CD4-positive, alpha-beta T cell (primary cell): ENCODE results near the gene NEB. TPM values are rescaled to one million over a fixed set of nuclear protein-coding genes. Genes with fewer than 3 reads are reported as not detected.
"Not testable (repeated sequence)": the region's sequence is repeated elsewhere in the genome, so short reads cannot be mapped to it uniquely, and the experiment has no call there.

Experiments
- ATAC-seq: fragments of 200-7000 bp; cut with Tn5 transposase; one replicate; pipeline ENCODE4 v1.10.0; 2022; ENCODE audit warnings: mild to moderate bottlenecking; ENCODE audit not compliant: poor library complexity
- CTCF ChIA-PET: fragments of 350-600 bp; sonication (Branson Sonifier 250); formaldehyde crosslinking; loops from one replicate; lab custom pipeline; 2021; ENCODE audit warnings: antibody characterized with exemption, inconsistent platforms; lab: Charles Lee
- POLR2A ChIA-PET: fragments of 350-600 bp; sonication (Branson Sonifier 250); formaldehyde crosslinking; loops from one replicate; lab custom pipeline; 2021; ENCODE audit warnings: antibody characterized with exemption, inconsistent platforms; lab: Charles Lee
- DNase-seq, 14 experiments: peaks; one replicate each; pipeline ENCODE4 v3.0.0-alpha.2; 2013 to 2020; ENCODE audit warnings: mixed read lengths in 2 of 14
- H3K27ac ChIP-seq, 2 donors: one replicate each; pipeline versions ENCODE4 v1.5.1 to v1.7.0; 2013; ENCODE audit warnings: low read length in 2 of 2, low read depth in 1 of 2, mild to moderate bottlenecking in 1 of 2
- H3K27me3 ChIP-seq, 2 experiments: 1 replicate in 1 of 2; 2 replicates in 1 of 2; pipeline versions ENCODE4 v1.6.1 to v1.7.0; 2013; ENCODE audit warnings: low read length in 2 of 2, control low read depth in 1 of 2, mild to moderate bottlenecking in 1 of 2, moderate library complexity in 1 of 2; ENCODE audit not compliant: insufficient read depth in 2 of 2, control insufficient read depth in 1 of 2
- H3K36me3 ChIP-seq: one replicate; pipeline ENCODE4 v1.6.1; 2013; ENCODE audit warnings: low read length, control low read depth; ENCODE audit not compliant: insufficient read depth
- H3K4me1 ChIP-seq: one replicate; pipeline ENCODE4 v1.6.1; 2013; ENCODE audit warnings: low read length, control low read depth; ENCODE audit not compliant: insufficient read depth
- H3K4me3 ChIP-seq: one replicate; pipeline ENCODE4 v1.5.1; 2013; ENCODE audit warnings: mild to moderate bottlenecking, low read length, moderate library complexity
- H3K9me3 ChIP-seq, 2 experiments: 1 replicate in 1 of 2; 2 replicates in 1 of 2; pipeline versions ENCODE4 v1.6.1 to v1.7.0; 2013; ENCODE audit warnings: low read length in 2 of 2, mild to moderate bottlenecking in 2 of 2, control low read depth in 1 of 2, moderate library complexity in 1 of 2; ENCODE audit not compliant: control insufficient read depth in 1 of 2, insufficient read depth in 1 of 2
- H3K27ac Mint-ChIP-seq: one replicate; pipeline ENCODE4 v1.8.0; 2020; ENCODE audit warnings: mixed read lengths
- H3K27me3 Mint-ChIP-seq: one replicate; pipeline ENCODE4 v1.8.0; 2021; ENCODE audit warnings: mixed read lengths
- H3K36me3 Mint-ChIP-seq: one replicate; pipeline ENCODE4 v1.8.0; 2021; ENCODE audit warnings: low read depth, mixed read lengths
- H3K4me1 Mint-ChIP-seq: one replicate; pipeline ENCODE4 v1.8.0; 2021; ENCODE audit warnings: low read depth, mixed read lengths
- H3K4me3 Mint-ChIP-seq: one replicate; pipeline ENCODE4 v1.8.0; 2020; ENCODE audit warnings: mild to moderate bottlenecking, mixed read lengths
- H3K9me3 Mint-ChIP-seq: one replicate; pipeline ENCODE4 v1.8.0; 2020; ENCODE audit warnings: mixed read lengths
- CTCF ChIP-seq: fragments of 200-600 bp; IDR thresholded peaks from one replicate; pipeline ENCODE4 v1.8.0; 2022; ENCODE audit warnings: antibody characterized with exemption, mild to moderate bottlenecking
- intact Hi-C, 2 experiments: fragments of 100-400 bp; cut with DNase I in 1 of 2; cut with micrococcal nuclease in 1 of 2; formaldehyde crosslinking; loops; one replicate each; pipeline versions ENCODE4 v1.15.1 to v1.9.0; 2023 to 2025; cut with DNase I, micrococcal nuclease
- total RNA-seq, 174 experiments: library from RNA in 2 of 174; stranded (reverse) in 2 of 174; gene quantifications; one replicate each; pipeline ENCODE4 v1.2.3 and lab custom pipeline; 2021 to 2026

The NEB gene
- total RNA-seq, 2 experiments from 2014 or later, result 1.2 to 1.8 TPM

- Histone ChIP-seq H3K36me3 (no peaks in the 10 kb centered on the region), H3K27me3 (no peaks in the 10 kb centered on the region), H3K9me3 (no peaks in the 10 kb centered on the region), H3K4me3 (no peak overlapping the region), H3K4me1 (no peaks in the 10 kb centered on the region), H3K27ac (no peak overlapping the region)
- ChIA-PET CTCF (no interaction called here), POLR2A (no interaction called here)
- DNase-seq, result no peak
- Mint-ChIP-seq H3K27me3 (no peaks in the 10 kb centered on the region), H3K27ac (no peak overlapping the region), H3K4me1 (no peaks in the 10 kb centered on the region), H3K36me3 (no peaks in the 10 kb centered on the region), H3K4me3 (no peak overlapping the region), H3K9me3 (no peaks in the 10 kb centered on the region)
- no peak for ATAC-seq
- no peak for TF ChIP-seq CTCF
- intact Hi-C loops, result no loop called here
Observed at GRCh38 chr2:151753540-151753939, 19.3 kb upstream of the NEB start.

GRCh38 chr2:151745261-151745660 is 11.0 kb upstream of the NEB start:
- H3K27ac ChIP-seq, H3K9me3 ChIP-seq, H3K27me3 ChIP-seq, intact Hi-C loops, ATAC-seq, H3K36me3 ChIP-seq, H3K9me3 Mint-ChIP-seq, H3K4me1 Mint-ChIP-seq, CTCF ChIA-PET, H3K4me3 Mint-ChIP-seq, H3K4me3 ChIP-seq, H3K27me3 Mint-ChIP-seq, POLR2A ChIA-PET, H3K27ac Mint-ChIP-seq, DNase-seq, H3K4me1 ChIP-seq: not testable (repeated sequence)
- peaks cover 34% of the 10 kb centered on the region for H3K36me3 Mint-ChIP-seq

GRCh38 chr2:151730262-151730975 is 3.9 kb downstream of the NEB start:
- H3K4me1 ChIP-seq, result no peaks in the 10 kb centered on the region
- CTCF ChIA-PET, result interaction anchor here (0.6 kb wide), 1 partner anchor 11 kb away, joined by 3 read pairs; no protein-coding TSS in a partner anchor

More at GRCh38 chr2:151730262-151730975, 3.9 kb downstream of the NEB start:
- no peaks in the 10 kb centered on the region for H3K36me3 Mint-ChIP-seq
- no peak overlapping the region for H3K4me3 ChIP-seq
- no peaks in the 10 kb centered on the region for H3K27me3 ChIP-seq
- H3K36me3 ChIP-seq, result no peaks in the 10 kb centered on the region
- no peak for ATAC-seq
- no peak overlapping the region for H3K4me3 Mint-ChIP-seq
- no peak for DNase-seq
- peaks cover 4% of the 10 kb centered on the region for H3K27me3 Mint-ChIP-seq
- no peak overlapping the region for H3K27ac Mint-ChIP-seq
- intact Hi-C loops, result no loop called here
- H3K27ac ChIP-seq, result no peak overlapping the region
- TF ChIP-seq CTCF, result no peak
- H3K9me3 Mint-ChIP-seq, result no peaks in the 10 kb centered on the region
- POLR2A ChIA-PET, result no interaction called here
- no peaks in the 10 kb centered on the region for H3K4me1 Mint-ChIP-seq
- H3K9me3 ChIP-seq, result no peaks in the 10 kb centered on the region
